Epithelial cell of prostate (primary cell): ENCODE results near the gene PTPRM.
A peak's percentile ranks its signal among the peaks of the same experiment; 100 is the strongest.

ENCODE experiments used
- DNase-seq: peaks from one replicate; pipeline ENCODE4 v3.0.0-alpha.2; 2011; ENCODE audit warnings: low read depth, low spot score
- H3K27ac ChIP-seq: fragments of 450-650 bp; 2 replicates; pipeline ENCODE4 v1.5.1; 2017; ENCODE audit warnings: mild to moderate bottlenecking

The PTPRM gene

GRCh38 chr18:7566567-7567473 is at the start of gene PTPRM:
PTPRM (plus strand) TSS chr18:7567316; CDS start chr18:7567819, 503 bp downstream.
- peak; percentile 16 for DNase-seq
- H3K27ac ChIP-seq = peak within 1 kb of the TSS; percentile 58

DNA sequence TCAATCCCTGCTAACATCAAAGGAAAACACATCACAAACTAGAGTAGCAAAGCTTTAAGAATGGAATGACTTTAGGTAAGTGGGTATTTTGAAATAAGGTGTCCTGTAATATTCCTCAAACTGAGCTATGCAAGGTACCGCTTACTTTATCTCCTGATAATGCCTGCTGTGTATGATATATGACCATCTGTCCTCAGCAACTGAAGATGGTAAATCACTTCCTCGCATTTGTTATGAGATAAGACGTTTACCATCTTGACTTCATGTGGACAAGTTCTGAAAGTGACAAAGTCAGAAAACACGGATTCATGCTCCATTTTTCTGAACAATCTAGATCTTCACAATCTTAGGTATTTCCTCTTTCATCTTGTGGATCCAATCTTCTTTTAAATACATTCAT is 49.3 kb upstream of the PTPRM start:
- DNase-seq = no peak
- no peak overlapping the region for H3K27ac ChIP-seq

DNA sequence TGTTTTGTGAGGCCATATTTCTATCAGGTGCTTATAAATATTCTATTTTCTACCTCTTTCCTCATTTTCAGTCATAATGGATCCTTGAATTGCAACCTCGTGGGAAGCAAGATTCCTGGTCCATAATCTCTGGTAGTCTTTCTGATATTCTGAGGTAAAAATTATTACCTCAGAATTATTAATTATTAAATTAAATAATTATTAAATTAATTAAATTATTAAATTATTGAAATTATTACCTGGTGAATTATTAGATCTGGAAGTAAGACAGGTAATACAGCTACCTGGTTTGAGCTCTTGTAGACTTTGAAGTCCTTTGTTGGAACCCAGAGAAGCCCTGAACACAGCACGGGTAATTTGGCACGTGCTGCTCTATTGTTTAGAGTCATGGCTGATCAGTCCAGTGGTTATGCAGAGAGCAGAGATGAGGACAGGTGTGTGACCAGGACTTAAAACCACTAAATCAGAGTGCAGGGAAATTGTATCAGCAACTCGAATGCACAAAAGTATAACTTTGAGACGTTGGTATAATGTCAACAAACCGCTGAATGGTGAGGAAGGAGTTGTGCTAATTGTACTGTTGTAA is 46.8 kb upstream of the PTPRM start:
- no peak overlapping the region for H3K27ac ChIP-seq
- DNase-seq = no peak

DNA sequence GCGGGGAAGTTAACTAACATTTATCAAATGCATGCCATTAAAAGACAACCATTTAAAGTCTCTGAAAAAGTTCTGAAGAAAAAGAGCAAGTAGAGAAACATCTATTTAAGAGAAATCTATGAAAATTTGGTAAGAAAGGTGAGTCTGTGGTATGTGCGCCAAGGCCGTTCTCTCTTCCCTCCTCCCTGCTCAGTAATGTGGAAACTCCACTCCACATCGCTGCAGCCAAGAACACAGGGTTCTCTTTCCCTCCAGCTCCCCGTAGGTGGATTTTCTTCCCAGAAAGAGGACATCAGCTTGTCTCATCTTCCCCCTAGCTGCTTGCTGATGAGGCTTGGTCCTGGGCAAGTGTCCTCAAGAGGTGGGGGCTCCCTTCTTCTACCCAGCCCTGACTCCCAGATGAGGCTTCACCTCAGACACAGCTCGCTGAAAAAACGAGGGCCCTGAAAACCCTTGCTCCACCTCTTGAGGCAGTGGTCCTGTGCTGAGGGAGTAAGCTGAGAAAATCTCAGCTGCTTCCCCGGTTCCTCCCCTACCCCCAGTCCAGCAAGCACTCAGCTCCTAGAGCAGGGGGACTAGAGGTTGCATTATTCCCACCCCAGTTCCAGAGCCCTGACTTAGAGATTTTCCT is 45.8 kb upstream of the PTPRM start:
- no peak overlapping the region for H3K27ac ChIP-seq

GRCh38 chr18:7523772-7524171 is 43.3 kb upstream of the PTPRM start:
- no peak for DNase-seq
- H3K27ac ChIP-seq = no peak overlapping the region

More for the DNA sequence above, 45.8 kb upstream of the PTPRM start:
- DNase-seq = no peak

- no peak for DNase-seq
These were observed 42.3 kb upstream of the PTPRM start for GRCh38 chr18:7524786-7525185.

GRCh38 chr18:7532942-7533341 is 34.2 kb upstream of the PTPRM start:
- DNase-seq = no peak

More at GRCh38 chr18:7524786-7525185, 42.3 kb upstream of the PTPRM start:
- H3K27ac ChIP-seq = no peak overlapping the region

GRCh38 chr18:7535436-7536205 is 31.5 kb upstream of the PTPRM start:
- no peak overlapping the region for H3K27ac ChIP-seq
- no peak for DNase-seq

More at GRCh38 chr18:7532942-7533341, 34.2 kb upstream of the PTPRM start:
- no peak overlapping the region for H3K27ac ChIP-seq

DNA sequence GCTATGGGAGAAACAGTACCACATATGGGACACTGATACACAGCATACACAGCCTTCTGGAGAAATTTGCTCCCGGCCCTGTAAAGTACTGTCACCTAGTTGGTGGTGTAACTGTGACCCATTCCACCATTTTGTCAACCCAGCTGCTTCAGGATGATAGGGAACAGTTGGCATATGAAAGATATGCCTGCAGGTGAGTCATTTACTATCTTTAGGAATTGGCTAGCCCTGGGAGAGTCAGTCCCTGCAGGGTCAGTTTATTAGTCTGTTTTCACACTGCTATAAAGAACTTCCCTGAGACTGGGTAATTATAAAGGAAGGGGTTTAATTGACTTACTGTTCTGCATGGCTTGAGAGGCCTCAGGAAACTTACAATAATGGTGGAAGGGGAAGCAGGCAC is 30.0 kb upstream of the PTPRM start:
- H3K27ac ChIP-seq = no peak overlapping the region
- no peak for DNase-seq

DNA sequence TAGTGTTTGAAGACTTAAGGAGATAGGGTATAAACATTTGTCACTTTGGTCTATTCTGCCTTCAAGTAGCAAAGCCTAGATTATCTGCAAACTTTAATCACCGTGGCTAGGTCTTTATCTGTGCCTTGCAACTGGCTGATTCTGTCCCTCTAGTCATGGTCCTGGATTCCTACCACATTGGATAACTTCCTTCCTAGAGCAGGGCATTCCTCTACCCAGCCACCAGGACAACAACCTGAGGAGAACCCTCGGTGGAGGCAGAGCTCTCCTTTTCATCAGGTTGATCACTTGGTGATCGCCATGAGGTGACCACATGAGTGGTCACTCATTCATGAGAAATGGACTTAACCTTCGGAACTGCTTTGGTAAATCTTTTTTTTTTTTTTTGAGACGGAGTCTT is 25.3 kb upstream of the PTPRM start:
- H3K27ac ChIP-seq = no peak overlapping the region
- DNase-seq = no peak

DNA sequence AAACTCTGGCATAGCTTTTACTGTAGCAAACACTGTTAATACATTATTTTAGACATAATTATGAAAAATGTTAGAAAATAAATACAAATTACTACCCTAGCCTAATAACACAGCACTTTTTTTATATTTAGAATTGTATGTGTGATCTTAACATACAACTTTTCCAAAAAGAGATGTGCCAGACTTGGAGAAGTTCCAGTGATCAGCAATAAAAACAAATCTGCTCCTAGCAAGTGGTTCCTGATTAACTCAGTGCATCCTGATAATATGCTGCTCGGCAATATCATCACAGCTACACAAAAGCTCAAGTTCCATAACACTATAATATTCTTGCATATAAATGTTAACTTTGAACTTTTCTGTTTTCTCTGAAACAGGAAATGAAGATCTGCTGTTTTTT is 22.4 kb upstream of the PTPRM start:
- H3K27ac ChIP-seq = no peak overlapping the region
- no peak for DNase-seq

GRCh38 chr18:7545734-7546133 is 21.4 kb upstream of the PTPRM start:
- no peak for DNase-seq
- no peak overlapping the region for H3K27ac ChIP-seq

DNA sequence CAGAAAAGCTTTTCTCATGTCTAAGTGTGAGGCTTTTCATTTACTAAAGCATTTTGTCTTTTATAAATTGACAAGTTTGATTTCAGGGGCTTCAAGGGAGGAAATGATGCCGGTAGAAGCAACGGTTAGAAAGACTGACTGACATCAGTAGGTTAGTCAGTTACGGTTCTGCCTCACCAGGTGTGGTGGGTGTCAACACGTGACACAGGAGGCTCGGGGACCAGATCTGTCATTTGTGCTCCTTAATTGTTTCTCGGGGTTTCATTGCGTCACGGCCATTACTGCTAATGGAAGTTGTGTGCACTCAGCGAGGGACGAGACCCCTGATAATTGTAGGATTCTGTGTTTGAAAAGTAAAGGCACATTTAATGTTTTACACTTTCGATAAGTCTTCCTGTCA is 18.9 kb upstream of the PTPRM start:
- no peak for DNase-seq
- no peak overlapping the region for H3K27ac ChIP-seq

- H3K27ac ChIP-seq = no peak overlapping the region
- no peak for DNase-seq
These were observed 18.4 kb upstream of the PTPRM start for GRCh38 chr18:7548721-7549120.

GRCh38 chr18:7557973-7558372 is 9.1 kb upstream of the PTPRM start:
- no peak for DNase-seq
- no peak overlapping the region for H3K27ac ChIP-seq

GRCh38 chr18:7558769-7559168 is 8.3 kb upstream of the PTPRM start:
- DNase-seq = no peak
- H3K27ac ChIP-seq = no peak overlapping the region

DNA sequence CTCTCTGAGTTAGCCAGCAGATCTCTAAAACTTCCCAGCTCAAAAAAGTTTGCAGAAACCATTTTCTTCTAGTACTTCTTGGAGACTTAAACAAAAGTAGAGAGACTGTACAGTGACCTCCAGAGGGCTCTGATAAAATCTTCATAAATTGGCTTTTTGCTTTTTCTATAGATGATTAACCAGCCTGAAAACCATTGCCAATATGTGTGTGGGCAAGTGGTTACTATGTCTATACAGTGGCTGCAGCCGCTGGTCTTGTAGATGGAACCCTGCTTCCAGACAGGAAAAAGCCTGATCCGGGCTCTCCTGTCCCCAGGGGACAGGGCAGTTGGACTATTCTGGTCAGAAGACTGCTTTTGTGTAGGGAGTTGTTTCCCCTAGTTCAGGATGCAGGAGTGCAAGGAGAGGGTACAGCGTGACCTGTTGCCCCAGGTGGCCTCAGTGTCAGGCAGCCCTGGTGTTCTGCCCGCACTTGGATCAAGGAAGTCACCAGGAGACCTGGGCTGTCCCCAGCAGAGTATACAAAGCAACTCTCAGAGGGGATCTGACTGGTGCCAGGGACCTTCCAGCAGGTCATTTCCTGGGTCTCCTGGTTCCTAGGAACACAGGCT is 7.3 kb upstream of the PTPRM start:
- DNase-seq = no peak
- H3K27ac ChIP-seq = no peak overlapping the region

- DNase-seq = no peak
- H3K27ac ChIP-seq = no peak overlapping the region
These were observed 5.1 kb upstream of the PTPRM start for GRCh38 chr18:7561909-7562460.

DNA sequence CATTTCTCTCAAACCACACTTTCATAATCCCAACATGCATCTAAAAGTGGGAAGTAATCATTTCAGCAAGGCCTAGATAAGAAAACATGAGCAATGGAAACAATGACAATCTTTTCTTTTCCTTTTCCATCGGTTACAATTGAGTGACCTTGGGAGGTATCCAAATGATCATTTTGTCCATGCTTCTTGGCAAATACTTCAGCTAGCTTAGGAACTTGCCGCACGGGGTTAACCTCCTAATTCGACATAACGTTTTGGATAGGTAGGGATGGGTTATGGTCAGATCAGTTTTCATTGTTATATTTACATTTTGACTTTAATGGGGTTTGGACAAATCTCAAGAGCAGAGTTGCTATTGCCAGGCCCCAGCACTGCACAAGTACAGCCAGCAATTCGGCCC is 4.6 kb upstream of the PTPRM start:
- no peak overlapping the region for H3K27ac ChIP-seq
- DNase-seq = no peak

- H3K27ac ChIP-seq = no peak overlapping the region
- no peak for DNase-seq
These were observed 1.4 kb upstream of the PTPRM start for GRCh38 chr18:7565677-7566076.
